ENCODE results near the gene TMEM184B. TPM values are rescaled to one million over a fixed set of nuclear protein-coding genes. Genes with fewer than 3 reads are reported as not detected.
A peak's percentile ranks its signal among the peaks of the same experiment; 100 is the strongest.

The TMEM184B gene
- total and polyA plus RNA-seq, 9 donors: 19.9 to 78.6 (median 65.8) TPM

DNA sequence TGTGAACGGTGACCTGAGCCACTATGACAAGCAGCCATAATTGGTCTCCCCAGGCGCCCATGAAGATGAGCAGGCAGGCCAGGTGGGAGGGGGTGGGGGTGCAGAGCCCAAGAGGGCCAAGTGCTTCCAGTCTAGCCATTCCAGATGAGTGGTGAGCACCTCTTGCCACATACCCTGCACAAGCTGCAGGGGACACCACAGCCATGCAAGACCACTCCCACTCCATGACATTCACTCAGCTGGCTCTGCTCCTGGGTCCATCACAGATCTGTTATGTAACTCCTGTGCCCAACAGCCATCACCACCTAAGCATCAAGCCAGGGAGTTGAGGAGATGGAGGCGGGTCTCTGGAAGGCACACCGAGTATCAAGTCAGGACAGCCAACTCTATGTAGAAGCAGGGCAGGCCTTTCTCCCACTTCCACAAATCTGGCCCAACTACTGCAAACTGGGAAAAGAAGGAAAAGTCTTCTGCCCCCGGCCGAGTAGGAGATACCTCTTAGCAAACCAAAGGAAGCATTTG, 8.4 kb downstream of the TMEM184B start:
- 45% methylated on average over 2 of the region's 6 CpGs for whole genome bisulfite sequencing (ENCODE audit: insufficient coverage)
- Histone ChIP-seq H3K27ac (ENCODE audit: low read length) (no peak overlapping the region), H3K4me1 (ENCODE audit: control insufficient read depth, insufficient read depth, low read length) (peaks cover 49% of the 10 kb centered on the region), H3K36me3 (ENCODE audit: control insufficient read depth, insufficient read depth, low read length) (peaks cover 33% of the 10 kb centered on the region), H3K4me3 (ENCODE audit: low read length) (no peak overlapping the region), H3K9me3 (replicated peaks; ENCODE audit: control insufficient read depth, low read depth, low read length) (no peaks in the 10 kb centered on the region), H3K27me3 (ENCODE audit: control insufficient read depth, insufficient read depth, low read length) (no peaks in the 10 kb centered on the region)
- no peak for DNase-seq

DNA sequence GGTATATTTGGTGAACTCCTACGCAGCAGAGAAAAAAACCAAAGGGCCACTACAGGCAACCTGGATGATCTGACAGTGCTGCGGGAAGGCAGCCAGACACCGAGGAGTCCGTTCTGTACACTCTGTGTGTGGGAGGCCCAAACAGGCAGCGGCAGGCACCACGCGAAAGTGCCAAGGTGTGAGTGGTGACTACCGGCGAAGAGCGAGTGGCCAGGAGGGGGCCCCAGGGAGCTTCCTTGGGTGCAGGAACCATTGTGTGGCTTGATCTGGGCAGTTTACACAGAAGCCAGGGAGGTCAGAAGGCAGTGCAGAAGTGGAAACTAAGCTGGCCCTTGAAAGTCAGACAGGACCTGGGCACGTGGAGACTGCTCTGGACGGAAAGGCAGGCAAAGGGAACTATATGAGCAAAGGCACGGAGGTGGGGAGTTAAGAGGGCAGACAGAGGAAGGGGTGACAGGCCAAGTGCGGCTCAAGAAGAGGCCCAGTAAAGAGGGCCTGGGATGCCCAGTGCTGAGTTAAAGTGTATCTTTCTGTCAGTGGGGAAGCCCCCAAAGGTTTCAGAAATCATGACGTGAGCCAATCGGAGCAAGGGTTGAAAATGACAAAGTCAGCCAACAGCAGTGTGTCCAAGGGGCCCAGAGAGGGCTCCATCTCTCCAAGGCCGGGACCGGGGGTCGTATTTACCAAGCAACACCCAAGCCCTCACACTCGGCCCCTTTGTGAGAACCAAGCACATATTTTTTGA, 10.6 kb downstream of the TMEM184B start:
- DNase-seq: no peak
- H3K27me3 ChIP-seq (ENCODE audit: control insufficient read depth, insufficient read depth, low read length): no peaks in the 10 kb centered on the region
- H3K9me3 ChIP-seq (replicated peaks; ENCODE audit: control insufficient read depth, low read depth, low read length): no peaks in the 10 kb centered on the region
- WGBS (ENCODE audit: insufficient coverage): 60% methylated on average over 17 of the region's 20 CpGs
- peaks cover 26% of the 10 kb centered on the region for H3K36me3 ChIP-seq (ENCODE audit: control insufficient read depth, insufficient read depth, low read length)
- H3K27ac ChIP-seq (ENCODE audit: low read length): peak overlapping the region; percentile 92
- peaks cover 68% of the 10 kb centered on the region for H3K4me1 ChIP-seq (ENCODE audit: control insufficient read depth, insufficient read depth, low read length)
- H3K4me3 ChIP-seq (ENCODE audit: low read length): no peak overlapping the region

DNA sequence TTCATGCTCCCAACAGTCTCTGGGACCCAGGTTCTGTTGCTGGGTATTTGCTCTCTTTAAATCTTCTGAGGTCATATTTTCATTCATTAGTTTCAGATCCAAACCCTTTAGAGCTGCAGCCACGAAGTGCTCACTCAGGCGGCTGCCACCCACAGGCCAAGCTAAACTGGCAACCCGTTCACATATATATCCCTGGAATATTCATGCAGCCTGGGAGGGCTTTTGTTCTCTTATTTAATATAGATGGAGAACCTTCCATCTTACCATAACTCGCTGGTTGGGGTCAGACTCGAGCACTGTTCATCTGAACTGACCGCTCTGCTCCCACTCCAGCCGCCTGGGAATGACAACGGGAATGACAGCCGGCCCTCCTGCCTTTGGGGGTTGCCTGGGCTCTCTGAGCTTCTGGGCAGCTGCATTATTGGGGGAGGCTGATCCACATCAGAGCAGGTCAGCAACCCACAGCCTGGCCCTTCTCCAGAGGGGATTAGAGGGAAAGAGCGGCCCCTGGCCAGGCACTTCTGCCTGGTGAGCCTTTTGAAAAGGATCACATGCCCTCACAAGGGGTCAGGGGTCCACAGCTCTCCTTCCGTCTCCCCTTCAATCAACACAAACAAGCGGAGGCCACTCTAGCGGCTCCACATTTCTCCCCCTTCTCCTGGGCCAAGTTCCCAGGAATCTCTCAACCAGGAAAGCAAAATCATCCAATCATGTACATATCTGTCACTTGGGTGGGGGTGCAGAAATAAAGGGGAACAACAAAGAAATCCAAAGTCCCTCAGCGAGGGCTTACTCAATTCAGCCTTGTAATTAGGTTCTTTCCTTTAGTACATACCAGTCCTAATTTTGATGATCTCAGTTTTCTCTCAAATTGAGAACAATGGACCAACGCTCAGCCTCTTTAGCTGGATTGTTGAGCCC, 11.8 kb downstream of the TMEM184B start:
- 32% methylated on average over 3 of the region's 15 CpGs for WGBS (ENCODE audit: insufficient coverage)
- H3K27ac ChIP-seq (ENCODE audit: low read length): peak overlapping the region; percentile 92
- H3K4me3 ChIP-seq (ENCODE audit: low read length): no peak overlapping the region
- H3K4me1 ChIP-seq (ENCODE audit: control insufficient read depth, insufficient read depth, low read length): peaks cover 67% of the 10 kb centered on the region
- H3K27me3 ChIP-seq (ENCODE audit: control insufficient read depth, insufficient read depth, low read length): no peaks in the 10 kb centered on the region
- no peaks in the 10 kb centered on the region for H3K9me3 ChIP-seq (replicated peaks; ENCODE audit: control insufficient read depth, low read depth, low read length)
- peaks cover 22% of the 10 kb centered on the region for H3K36me3 ChIP-seq (ENCODE audit: control insufficient read depth, insufficient read depth, low read length)
- DNase-seq: peak; percentile 72

DNA sequence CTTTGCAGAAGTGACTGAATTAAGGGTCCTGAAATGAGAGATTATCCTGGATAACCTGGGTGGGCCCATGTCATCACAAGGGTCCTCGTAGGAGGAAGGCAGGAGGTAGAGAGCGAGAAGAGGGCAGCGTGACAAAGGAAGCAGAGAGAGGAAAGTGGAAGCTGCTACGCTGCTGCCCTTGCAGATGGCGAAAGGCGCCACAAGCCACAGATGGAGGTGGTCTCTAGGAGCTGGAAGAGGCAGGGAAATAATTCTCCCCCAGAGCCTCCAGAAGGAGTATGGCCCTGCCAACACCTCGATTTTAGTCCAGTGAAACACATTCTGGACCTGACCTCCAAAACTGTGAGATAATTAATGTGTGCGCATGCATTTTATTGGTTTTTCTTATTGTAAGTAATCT, 13.4 kb downstream of the TMEM184B start:
- 67% methylated on average over 5 of the region's 8 CpGs for WGBS (ENCODE audit: insufficient coverage)
- Histone ChIP-seq H3K4me3 (ENCODE audit: low read length) (no peak overlapping the region), H3K36me3 (ENCODE audit: control insufficient read depth, insufficient read depth, low read length) (peaks cover 16% of the 10 kb centered on the region), H3K27me3 (ENCODE audit: control insufficient read depth, insufficient read depth, low read length) (no peaks in the 10 kb centered on the region), H3K9me3 (replicated peaks; ENCODE audit: control insufficient read depth, low read depth, low read length) (no peaks in the 10 kb centered on the region), H3K27ac (ENCODE audit: low read length) (peak overlapping the region; percentile 85), H3K4me1 (ENCODE audit: control insufficient read depth, insufficient read depth, low read length) (peaks cover 61% of the 10 kb centered on the region)
- DNase-seq: no peak

DNA sequence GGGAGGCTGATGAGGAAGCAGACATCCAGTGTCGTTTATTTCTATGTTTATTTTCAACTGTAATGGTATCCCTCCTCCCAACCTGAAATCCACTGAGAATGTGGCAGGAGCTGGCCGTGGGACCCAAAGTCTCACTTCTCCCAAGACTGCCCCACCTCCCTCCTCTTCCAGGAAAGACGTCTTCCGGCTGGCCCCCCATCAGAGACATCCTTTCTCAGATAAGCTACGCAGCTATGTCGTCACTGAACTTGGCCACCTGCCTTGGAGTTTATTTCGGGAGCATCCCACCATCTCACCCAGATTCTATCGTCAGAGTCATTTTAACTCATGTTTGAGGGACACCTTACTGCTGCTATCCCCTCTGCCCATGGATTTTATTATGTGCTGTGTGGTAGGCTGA, 13.9 kb downstream of the TMEM184B start:
- Histone ChIP-seq H3K9me3 (replicated peaks; ENCODE audit: control insufficient read depth, low read depth, low read length) (no peaks in the 10 kb centered on the region), H3K4me1 (ENCODE audit: control insufficient read depth, insufficient read depth, low read length) (peaks cover 61% of the 10 kb centered on the region), H3K27ac (ENCODE audit: low read length) (peak overlapping the region; percentile 85), H3K27me3 (ENCODE audit: control insufficient read depth, insufficient read depth, low read length) (no peaks in the 10 kb centered on the region), H3K36me3 (ENCODE audit: control insufficient read depth, insufficient read depth, low read length) (peaks cover 11% of the 10 kb centered on the region), H3K4me3 (ENCODE audit: low read length) (no peak overlapping the region)
- 12% methylated on average over 6 of the region's 8 CpGs for WGBS (ENCODE audit: insufficient coverage)
- DNase-seq: peak; percentile 76

DNA sequence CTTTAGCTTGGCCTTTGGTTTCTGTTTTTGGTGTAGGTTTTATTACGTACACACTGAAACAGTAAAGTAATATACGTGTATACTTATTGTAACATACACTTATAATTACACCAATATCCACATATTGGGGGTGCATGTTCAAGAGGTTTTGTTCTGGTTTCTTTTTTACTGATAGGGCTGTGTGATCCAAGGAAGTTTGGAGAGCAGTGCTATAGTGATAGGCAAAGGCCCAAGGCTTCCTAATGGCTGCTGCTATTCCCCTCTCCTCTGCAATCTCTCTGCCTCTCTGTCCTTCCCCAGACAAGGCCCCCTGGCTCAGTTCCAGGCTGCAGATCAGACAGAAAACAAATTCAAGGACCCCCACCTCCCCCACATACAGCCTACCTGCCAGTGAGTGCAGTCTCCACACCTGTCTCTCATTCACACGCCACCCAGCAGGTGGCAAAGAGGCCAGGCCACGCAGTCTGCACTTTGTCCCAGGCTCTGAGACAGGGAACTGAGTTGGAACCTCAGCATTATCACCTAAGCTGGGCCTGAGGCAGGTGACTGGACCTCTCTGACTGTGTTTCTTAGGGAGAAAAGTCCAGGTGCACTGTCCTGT, 15.1 kb downstream of the TMEM184B start:
- H3K27me3 ChIP-seq (ENCODE audit: control insufficient read depth, insufficient read depth, low read length): no peaks in the 10 kb centered on the region
- no peaks in the 10 kb centered on the region for H3K9me3 ChIP-seq (replicated peaks; ENCODE audit: control insufficient read depth, low read depth, low read length)
- WGBS (ENCODE audit: insufficient coverage): 73% methylated on average over 2 of the region's 4 CpGs
- peaks cover 60% of the 10 kb centered on the region for H3K4me1 ChIP-seq (ENCODE audit: control insufficient read depth, insufficient read depth, low read length)
- DNase-seq: peak; percentile 46
- H3K4me3 ChIP-seq (ENCODE audit: low read length): no peak overlapping the region
- peaks cover 3% of the 10 kb centered on the region for H3K36me3 ChIP-seq (ENCODE audit: control insufficient read depth, insufficient read depth, low read length)
- H3K27ac ChIP-seq (ENCODE audit: low read length): peak overlapping the region; percentile 85

DNA sequence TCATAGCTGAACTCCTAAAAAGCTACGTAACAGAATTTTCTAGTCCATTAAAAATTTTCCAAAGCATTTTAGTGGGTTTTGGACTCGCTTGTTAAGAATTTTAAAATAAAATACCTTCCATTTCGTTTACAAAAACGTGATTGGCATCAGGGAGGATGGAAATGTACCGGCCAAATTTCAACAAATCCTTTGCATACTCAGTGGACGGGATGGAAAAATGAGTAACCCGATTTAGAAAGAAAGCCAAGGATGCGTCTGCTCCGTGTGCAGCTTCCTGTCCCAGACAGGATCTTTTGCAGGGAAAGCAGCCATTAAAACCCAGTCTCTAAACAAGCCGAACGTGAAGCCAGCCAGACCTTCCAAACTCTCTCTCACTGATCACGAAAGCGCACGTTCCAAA, 15.6 kb downstream of the TMEM184B start:
- DNase-seq: peak; percentile 97
- Histone ChIP-seq H3K27me3 (ENCODE audit: control insufficient read depth, insufficient read depth, low read length) (no peaks in the 10 kb centered on the region), H3K4me3 (ENCODE audit: low read length) (no peak overlapping the region), H3K9me3 (replicated peaks; ENCODE audit: control insufficient read depth, low read depth, low read length) (no peaks in the 10 kb centered on the region), H3K36me3 (ENCODE audit: control insufficient read depth, insufficient read depth, low read length) (peaks cover 3% of the 10 kb centered on the region), H3K27ac (ENCODE audit: low read length) (peak overlapping the region; percentile 85), H3K4me1 (ENCODE audit: control insufficient read depth, insufficient read depth, low read length) (peaks cover 54% of the 10 kb centered on the region)
- 20% methylated on average over 5 of the region's 14 CpGs for WGBS (ENCODE audit: insufficient coverage)

DNA sequence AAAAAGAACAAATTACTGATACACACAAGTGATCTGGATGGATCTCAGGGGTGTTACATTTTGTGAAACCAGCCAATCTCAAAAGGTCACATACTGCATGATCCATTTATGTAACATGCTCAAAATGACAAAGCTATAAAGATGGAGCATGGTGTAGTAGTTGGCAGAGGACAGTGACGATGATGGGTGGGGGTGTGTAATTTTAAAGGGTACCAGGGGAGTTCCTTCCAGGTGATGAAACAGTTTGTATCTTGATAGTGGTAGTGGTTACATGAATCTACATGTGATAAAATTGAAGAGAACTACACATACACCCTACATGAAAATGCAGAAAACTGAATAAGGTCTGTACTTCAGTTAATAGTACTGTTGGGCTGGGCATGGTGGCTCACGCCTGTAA, 17.1 kb downstream of the TMEM184B start:
- Histone ChIP-seq H3K9me3 (replicated peaks; ENCODE audit: control insufficient read depth, low read depth, low read length) (no peaks in the 10 kb centered on the region), H3K4me1 (ENCODE audit: control insufficient read depth, insufficient read depth, low read length) (peaks cover 51% of the 10 kb centered on the region), H3K36me3 (ENCODE audit: control insufficient read depth, insufficient read depth, low read length) (peaks cover 3% of the 10 kb centered on the region), H3K27ac (ENCODE audit: low read length) (no peak overlapping the region), H3K4me3 (ENCODE audit: low read length) (no peak overlapping the region), H3K27me3 (ENCODE audit: control insufficient read depth, insufficient read depth, low read length) (no peaks in the 10 kb centered on the region)
- DNase-seq: no peak
- WGBS (ENCODE audit: insufficient coverage): no CpG with 5 or more reads among the region's 2 CpGs

DNA sequence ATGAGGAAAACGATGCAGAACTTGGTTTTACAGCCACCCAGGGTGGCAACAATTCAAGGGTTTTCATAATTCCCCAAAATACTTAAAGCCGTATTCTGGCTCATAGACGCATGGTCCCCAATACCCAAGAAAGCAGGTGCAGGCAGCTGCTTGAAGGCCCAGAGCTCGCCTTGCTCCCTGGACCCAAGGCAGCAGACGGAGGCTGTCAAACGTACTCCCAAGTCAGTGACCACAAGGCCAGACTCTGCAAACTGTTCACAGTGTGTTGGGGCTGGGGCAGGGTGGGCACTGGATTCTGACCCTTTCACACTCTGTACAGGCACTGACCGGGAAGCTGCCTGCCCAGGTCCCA, 21.5 kb downstream of the TMEM184B start:
- no peak overlapping the region for H3K27ac ChIP-seq (ENCODE audit: low read length)
- 44% methylated on average over 5 of the region's 7 CpGs for WGBS (ENCODE audit: insufficient coverage)
- H3K27me3 ChIP-seq (ENCODE audit: control insufficient read depth, insufficient read depth, low read length): no peaks in the 10 kb centered on the region
- H3K36me3 ChIP-seq (ENCODE audit: control insufficient read depth, insufficient read depth, low read length): peaks cover 21% of the 10 kb centered on the region
- peaks cover 7% of the 10 kb centered on the region for H3K9me3 ChIP-seq (replicated peaks; ENCODE audit: control insufficient read depth, low read depth, low read length)
- no peak overlapping the region for H3K4me3 ChIP-seq (ENCODE audit: low read length)
- peaks cover 31% of the 10 kb centered on the region for H3K4me1 ChIP-seq (ENCODE audit: control insufficient read depth, insufficient read depth, low read length)
- no peak for DNase-seq
